Keratinocyte (primary cell): ENCODE results near the gene ABCD3. TPM values are rescaled to one million over a fixed set of nuclear protein-coding genes. Genes with fewer than 3 reads are reported as not detected.

ENCODE experiments used
- DNase-seq: peaks from one replicate; pipeline ENCODE4 v3.0.0-alpha.2; 2011; ENCODE audit warnings: low read depth, missing footprints, low spot score
- FAIRE-seq: peaks from 2 replicates; lab custom pipeline; 2011; peaks lifted over from hg19 to GRCh38; lab: Jason Lieb, UNC
- H2AFZ ChIP-seq: 2 replicates; pipeline ENCODE4 v1.6.0; 2012; ENCODE audit warnings: low read length, control low read depth, inconsistent platforms; ENCODE audit not compliant: control insufficient read depth
- H3K27ac ChIP-seq: 2 replicates; pipeline ENCODE4 v1.5.1; 2011; ENCODE audit warnings: low read length; ENCODE audit not compliant: control insufficient read depth, insufficient read depth
- H3K27me3 ChIP-seq: 3 replicates; pipeline ENCODE4 v1.6.0; 2011; ENCODE audit warnings: low read length; ENCODE audit not compliant: control insufficient read depth, insufficient read depth; ENCODE audit errors: extremely low read depth
- H3K36me3 ChIP-seq, 2 experiments: 2 replicates in 1 of 2; 3 replicates in 1 of 2; pipeline ENCODE4 v1.5.1; 2011; ENCODE audit warnings: low read length in 2 of 2, mild to moderate bottlenecking in 1 of 2; ENCODE audit not compliant: control insufficient read depth in 2 of 2, insufficient read depth in 2 of 2; ENCODE audit errors: extremely low read depth in 1 of 2
- H3K4me1 ChIP-seq: 3 replicates; pipeline ENCODE4 v1.5.1; 2011; ENCODE audit warnings: low read length; ENCODE audit not compliant: control insufficient read depth, insufficient read depth; ENCODE audit errors: extremely low read depth
- H3K4me2 ChIP-seq: 3 replicates; pipeline ENCODE4 v1.6.0; 2011; ENCODE audit warnings: low read depth, low read length; ENCODE audit not compliant: control insufficient read depth, insufficient read depth; ENCODE audit errors: extremely low read depth
- H3K4me3 ChIP-seq, 3 experiments: fragments of 200-600 bp in 1 of 3; sonication (generic) in 1 of 3; 2 replicates in 2 of 3; 3 replicates in 1 of 3; pipeline ENCODE4 v1.5.1; 2011 to 2016; ENCODE audit warnings: low read length in 3 of 3, mild to moderate bottlenecking in 3 of 3, control low read depth in 2 of 3, inconsistent platforms in 1 of 3, low read depth in 1 of 3, mixed read lengths in 1 of 3, mixed run types in 1 of 3, moderate library complexity in 1 of 3; ENCODE audit not compliant: control insufficient read depth in 2 of 3, insufficient read depth in 2 of 3; ENCODE audit errors: extremely low read depth in 1 of 3
- H3K79me2 ChIP-seq: 2 replicates; pipeline ENCODE4 v1.6.0; 2012; ENCODE audit warnings: low read length; ENCODE audit not compliant: control insufficient read depth, insufficient read depth
- H3K9ac ChIP-seq: 3 replicates; pipeline ENCODE4 v1.6.0; 2011; ENCODE audit warnings: low read length; ENCODE audit not compliant: control insufficient read depth, insufficient read depth; ENCODE audit errors: extremely low read depth
- H3K9me1 ChIP-seq: 3 replicates; pipeline ENCODE4 v1.6.0; 2011; ENCODE audit warnings: low read length; ENCODE audit not compliant: control insufficient read depth, insufficient read depth; ENCODE audit errors: extremely low read depth
- H3K9me3 ChIP-seq: 2 replicates; pipeline ENCODE4 v1.5.1; 2012; ENCODE audit warnings: low read depth, low read length; ENCODE audit not compliant: control insufficient read depth
- H4K20me1 ChIP-seq: 3 replicates; pipeline ENCODE4 v1.6.0; 2011; ENCODE audit warnings: low read length; ENCODE audit not compliant: control insufficient read depth, insufficient read depth; ENCODE audit errors: extremely low read depth
- CTCF ChIP-seq, 3 experiments: IDR thresholded peaks in 1 of 3; conservative IDR thresholded peaks in 1 of 3; optimal IDR thresholded peaks in 1 of 3; 2 replicates in 2 of 3; 3 replicates in 1 of 3; pipeline versions ENCODE3 to v1.5.1; 2011; ENCODE audit warnings: low read length in 3 of 3, mild to moderate bottlenecking in 3 of 3, moderate library complexity in 2 of 3, control low read depth in 1 of 3, inconsistent platforms in 1 of 3; ENCODE audit not compliant: insufficient read depth in 2 of 3; ENCODE audit errors: extremely low read depth in 1 of 3
- EZH2 ChIP-seq: IDR thresholded peaks from one replicate; pipeline ENCODE4 v1.6.1; 2012; ENCODE audit warnings: inconsistent platforms, mild to moderate bottlenecking, low read length, moderate library complexity
- dilution Hi-C: fragments of 300-500 bp; cut with MboI; formaldehyde crosslinking; loops from one replicate; pipeline ENCODE4 v1.7.0; 2020; ENCODE audit warnings: low sequenced_read_pairs; ENCODE audit not compliant: extremely low pct_ligation_motif_present
- polyA plus RNA-seq, 5 experiments: library from polyadenylated mRNA; depleted of rRNA in 3 of 5; stranded (reverse) in 3 of 5; stranded (forward) in 1 of 5; unstranded in 1 of 5; fragments of >200 nt; gene quantifications; 1 replicate in 1 of 5; 2 replicates in 3 of 5; 3 replicates in 1 of 5; pipeline versions ENCODE4 v1.2.1 to v1.2.3, GENCODE V29; 2011 to 2012; ENCODE audit warnings: missing spikeins in 2 of 5, low read depth in 1 of 5, low replicate concordance in 1 of 5

The ABCD3 gene
- polyA plus RNA-seq, 1 donor (not counting 4 experiments of a cell fraction or from before 2014, with no cell fraction given): 34.9 TPM

- H3K9ac ChIP-seq: no peak overlapping the region
- no peak overlapping the region for H2AFZ ChIP-seq
- H3K27ac ChIP-seq: no peak overlapping the region
- TF ChIP-seq EZH2 (no peak), CTCF (optimal IDR thresholded peaks at IDR 0.05 in 1 of 3, IDR thresholded peaks at IDR 0.05 in 1 of 3, conservative IDR thresholded peaks at IDR 0.05 in 1 of 3; ENCODE audit: extremely low read depth in 1 of 3, insufficient read depth in 2 of 3, low read length in 3 of 3) (no peak)
- H3K4me2 ChIP-seq: no peak overlapping the region
- FAIRE-seq: no peak
- no peak overlapping the region for H3K4me3 ChIP-seq
- H4K20me1 ChIP-seq: no peaks in the 10 kb centered on the region
- no peaks in the 10 kb centered on the region for H3K27me3 ChIP-seq
- no peaks in the 10 kb centered on the region for H3K79me2 ChIP-seq
- H3K9me3 ChIP-seq: no peaks in the 10 kb centered on the region
- dilution Hi-C loops: no loop called here
- H3K36me3 ChIP-seq: peaks cover 8 to 9% of the 10 kb centered on the region in 2 experiments
- no peaks in the 10 kb centered on the region for H3K4me1 ChIP-seq
- no peak for DNase-seq
- no peaks in the 10 kb centered on the region for H3K9me1 ChIP-seq
These were observed 83.7 kb downstream of the ABCD3 start for GRCh38 chr1:94501935-94502334.

GRCh38 chr1:94503153-94503552 is 85.0 kb downstream of the ABCD3 start:
- Histone ChIP-seq H3K36me3 (peaks cover 8 to 9% of the 10 kb centered on the region in 2 experiments), H3K4me3 (no peak overlapping the region), H3K27me3 (no peaks in the 10 kb centered on the region), H3K9ac (no peak overlapping the region), H3K79me2 (no peaks in the 10 kb centered on the region), H3K9me1 (no peaks in the 10 kb centered on the region), H2AFZ (no peak overlapping the region), H4K20me1 (no peaks in the 10 kb centered on the region), H3K27ac (no peak overlapping the region), H3K4me1 (no peaks in the 10 kb centered on the region), H3K4me2 (no peak overlapping the region), H3K9me3 (no peaks in the 10 kb centered on the region)
- TF ChIP-seq CTCF (optimal IDR thresholded peaks at IDR 0.05 in 1 of 3, IDR thresholded peaks at IDR 0.05 in 1 of 3, conservative IDR thresholded peaks at IDR 0.05 in 1 of 3; ENCODE audit: extremely low read depth in 1 of 3, insufficient read depth in 2 of 3, low read length in 3 of 3) (no peak), EZH2 (no peak)
- FAIRE-seq (no peak), DNase-seq (no peak)
- dilution Hi-C loops: no loop called here
